ENCODE measurements around the gene RNLS.

RNLS gene

DNA sequence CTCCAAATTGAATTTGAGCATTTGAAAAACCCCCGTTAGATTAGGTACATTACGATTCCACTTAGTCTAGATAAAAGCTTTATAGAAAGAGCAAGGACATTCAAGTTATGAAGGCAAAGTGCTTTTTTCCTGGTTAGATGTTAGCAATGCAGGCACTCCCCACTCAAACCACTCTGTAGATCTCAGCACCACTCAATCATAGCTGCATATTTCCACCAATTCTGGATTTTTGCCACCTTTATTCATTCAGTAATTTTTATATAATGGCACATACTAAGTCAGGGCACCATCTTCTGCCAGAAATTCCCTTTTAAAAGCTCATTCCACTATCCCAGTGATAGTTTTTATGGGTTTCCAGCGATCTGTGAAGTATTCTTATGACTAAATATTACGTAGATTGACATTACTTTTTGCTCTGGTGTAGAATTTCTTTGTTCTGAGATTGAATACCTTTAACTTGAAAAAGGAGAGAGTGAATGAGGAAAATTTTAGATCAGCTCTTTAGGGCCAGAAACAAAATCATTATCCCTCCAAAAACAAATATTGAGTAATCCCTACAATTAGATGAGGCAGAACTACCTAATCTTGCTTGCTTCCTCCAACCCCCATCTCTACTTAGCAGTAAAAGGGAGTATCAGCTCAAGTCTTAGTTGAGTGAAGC, 51.6 kb downstream of the RNLS start:
- H3K27ac ChIP-seq = no peak overlapping the region
- H2AFZ ChIP-seq = no peak overlapping the region
- no peaks in the 10 kb centered on the region for H3K9me3 ChIP-seq (ENCODE audit: control insufficient read depth, low read length)
- no peaks in the 10 kb centered on the region for H3K27me3 ChIP-seq (ENCODE audit: control insufficient read depth, insufficient read depth, low read length)
- no peak overlapping the region for H3K4me2 ChIP-seq (ENCODE audit: low read length)
- TF ChIP-seq, protein P1, sequence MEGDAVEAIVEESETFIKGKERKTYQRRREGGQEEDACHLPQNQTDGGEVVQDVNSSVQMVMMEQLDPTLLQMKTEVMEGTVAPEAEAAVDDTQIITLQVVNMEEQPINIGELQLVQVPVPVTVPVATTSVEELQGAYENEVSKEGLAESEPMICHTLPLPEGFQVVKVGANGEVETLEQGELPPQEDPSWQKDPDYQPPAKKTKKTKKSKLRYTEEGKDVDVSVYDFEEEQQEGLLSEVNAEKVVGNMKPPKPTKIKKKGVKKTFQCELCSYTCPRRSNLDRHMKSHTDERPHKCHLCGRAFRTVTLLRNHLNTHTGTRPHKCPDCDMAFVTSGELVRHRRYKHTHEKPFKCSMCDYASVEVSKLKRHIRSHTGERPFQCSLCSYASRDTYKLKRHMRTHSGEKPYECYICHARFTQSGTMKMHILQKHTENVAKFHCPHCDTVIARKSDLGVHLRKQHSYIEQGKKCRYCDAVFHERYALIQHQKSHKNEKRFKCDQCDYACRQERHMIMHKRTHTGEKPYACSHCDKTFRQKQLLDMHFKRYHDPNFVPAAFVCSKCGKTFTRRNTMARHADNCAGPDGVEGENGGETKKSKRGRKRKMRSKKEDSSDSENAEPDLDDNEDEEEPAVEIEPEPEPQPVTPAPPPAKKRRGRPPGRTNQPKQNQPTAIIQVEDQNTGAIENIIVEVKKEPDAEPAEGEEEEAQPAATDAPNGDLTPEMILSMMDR (IDR thresholded peaks at IDR 0.05) = no peak
- H3K4me1 ChIP-seq = peaks cover 2% of the 10 kb centered on the region
- no peak overlapping the region for H3K9ac ChIP-seq
- H3K79me2 ChIP-seq = no peaks in the 10 kb centered on the region
- H3K36me3 ChIP-seq (ENCODE audit: control insufficient read depth, insufficient read depth, low read length) = no peaks in the 10 kb centered on the region
- no peak overlapping the region for H3K4me3 ChIP-seq (ENCODE audit: low read depth, low read length)

DNA sequence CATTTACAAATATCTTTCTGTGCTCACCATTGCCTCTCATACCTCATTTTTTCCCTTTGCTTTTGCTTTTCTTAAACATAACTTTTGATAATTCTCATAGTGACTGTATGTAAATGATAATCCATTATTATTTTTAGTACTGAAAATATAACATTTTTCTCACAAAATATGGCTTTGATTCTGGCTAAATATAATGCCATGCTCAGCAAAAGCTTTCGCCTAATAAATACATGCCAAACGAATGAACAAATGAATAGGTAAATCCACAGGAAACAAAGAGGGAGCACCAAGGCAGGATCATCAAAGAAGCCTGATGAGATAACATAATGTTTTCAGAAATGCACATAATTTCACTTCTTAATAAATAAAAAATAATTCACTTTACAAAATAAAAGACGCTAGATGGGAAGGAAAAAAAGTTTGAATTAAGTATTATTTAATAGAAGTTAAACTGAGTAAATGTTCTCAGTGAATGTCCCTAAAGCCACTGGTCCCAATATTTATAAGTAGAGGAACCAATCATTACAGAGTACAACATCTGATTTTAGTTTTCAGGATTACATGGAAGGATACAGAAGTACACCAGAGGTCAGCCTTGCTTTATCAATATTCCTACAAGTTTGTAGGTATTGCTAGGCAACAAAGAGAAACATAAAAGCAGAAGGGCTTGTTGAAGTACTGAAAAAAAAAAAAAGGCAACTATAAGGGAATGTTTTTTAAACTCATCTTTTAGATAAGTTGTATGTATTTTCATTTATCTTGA, 52.3 kb downstream of the RNLS start:
- Histone ChIP-seq H2AFZ (no peak overlapping the region), H3K4me1 (peaks cover 2% of the 10 kb centered on the region), H3K27ac (no peak overlapping the region), H3K4me2 (ENCODE audit: low read length) (no peak overlapping the region), H3K9me3 (ENCODE audit: control insufficient read depth, low read length) (no peaks in the 10 kb centered on the region), H3K79me2 (no peaks in the 10 kb centered on the region), H3K4me3 (ENCODE audit: low read depth, low read length) (no peak overlapping the region), H3K27me3 (ENCODE audit: control insufficient read depth, insufficient read depth, low read length) (no peaks in the 10 kb centered on the region), H3K9ac (no peak overlapping the region), H3K36me3 (ENCODE audit: control insufficient read depth, insufficient read depth, low read length) (no peaks in the 10 kb centered on the region)
- TF ChIP-seq, protein P1 (IDR thresholded peaks at IDR 0.05) = no peak

DNA sequence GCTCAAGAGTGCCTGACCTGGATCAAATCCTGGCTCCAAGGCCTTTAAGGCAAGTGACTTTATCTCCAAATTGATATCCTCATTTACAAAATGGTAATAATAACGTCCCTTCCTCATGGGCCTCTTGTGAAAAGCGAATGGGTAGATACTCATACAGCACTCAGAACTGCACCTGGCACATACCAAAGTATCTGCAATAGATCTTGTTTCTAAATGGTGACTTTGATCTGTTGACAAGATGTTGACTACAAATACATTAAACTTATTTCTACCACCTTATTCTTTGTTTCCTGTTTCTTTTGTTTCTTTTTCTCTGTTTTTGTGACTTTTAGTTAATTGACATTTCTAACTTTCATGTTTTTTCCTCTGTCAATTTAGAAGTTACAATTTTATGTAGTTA, 53.0 kb downstream of the RNLS start:
- Histone ChIP-seq H3K27me3 (ENCODE audit: control insufficient read depth, insufficient read depth, low read length) (no peaks in the 10 kb centered on the region), H3K4me2 (ENCODE audit: low read length) (no peak overlapping the region), H3K79me2 (no peaks in the 10 kb centered on the region), H3K36me3 (ENCODE audit: control insufficient read depth, insufficient read depth, low read length) (no peaks in the 10 kb centered on the region), H3K4me1 (peaks cover 2% of the 10 kb centered on the region), H3K27ac (no peak overlapping the region), H2AFZ (no peak overlapping the region), H3K9ac (no peak overlapping the region), H3K4me3 (ENCODE audit: low read depth, low read length) (no peak overlapping the region), H3K9me3 (ENCODE audit: control insufficient read depth, low read length) (no peaks in the 10 kb centered on the region)
- TF ChIP-seq, protein P1 (IDR thresholded peaks at IDR 0.05) = no peak

DNA sequence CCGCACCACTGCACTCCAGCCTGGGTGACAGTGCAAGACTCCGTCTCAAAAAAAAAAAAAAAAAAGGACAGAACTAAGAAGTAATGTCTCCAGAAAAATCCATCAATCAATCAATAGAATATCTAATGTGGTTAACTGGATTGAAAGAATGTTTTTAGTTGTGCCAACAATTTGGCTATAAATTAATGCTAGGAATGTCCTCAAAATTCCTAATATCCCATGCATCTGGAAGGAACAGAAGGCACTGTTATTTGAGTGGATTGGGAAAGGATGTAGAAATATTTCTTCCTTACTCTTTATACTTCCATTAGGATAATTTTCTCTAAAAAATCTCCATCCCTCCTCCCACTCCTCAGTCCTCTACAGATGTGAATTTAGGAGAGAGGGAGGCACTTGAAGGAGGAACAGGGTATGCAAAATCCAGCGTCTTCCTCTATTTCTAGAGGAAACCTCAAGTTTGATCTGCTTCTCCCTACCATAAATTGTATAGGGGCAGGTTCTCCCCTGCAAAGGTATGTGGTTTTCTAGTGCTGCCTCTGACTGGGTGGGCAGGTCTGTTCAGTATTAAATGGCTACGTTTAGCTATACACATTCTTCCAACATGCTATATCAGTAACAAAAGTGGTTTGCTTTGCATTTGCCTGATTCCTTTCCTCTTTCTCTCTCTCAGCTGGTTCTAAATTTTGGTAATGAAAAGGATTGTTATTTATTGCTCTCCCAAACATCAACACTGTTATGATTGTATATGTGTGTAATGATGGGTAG, 54.1 kb downstream of the RNLS start:
- Histone ChIP-seq H3K9ac (no peak overlapping the region), H2AFZ (no peak overlapping the region), H3K4me3 (ENCODE audit: low read depth, low read length) (no peak overlapping the region), H3K4me2 (ENCODE audit: low read length) (no peak overlapping the region), H3K79me2 (no peaks in the 10 kb centered on the region), H3K27ac (no peak overlapping the region), H3K4me1 (peaks cover 4% of the 10 kb centered on the region), H3K9me3 (ENCODE audit: control insufficient read depth, low read length) (no peaks in the 10 kb centered on the region), H3K36me3 (ENCODE audit: control insufficient read depth, insufficient read depth, low read length) (no peaks in the 10 kb centered on the region), H3K27me3 (ENCODE audit: control insufficient read depth, insufficient read depth, low read length) (no peaks in the 10 kb centered on the region)
- TF ChIP-seq, protein P1 (IDR thresholded peaks at IDR 0.05) = no peak
